ENCODE results near the gene CEP68.

CEP68 gene

DNA sequence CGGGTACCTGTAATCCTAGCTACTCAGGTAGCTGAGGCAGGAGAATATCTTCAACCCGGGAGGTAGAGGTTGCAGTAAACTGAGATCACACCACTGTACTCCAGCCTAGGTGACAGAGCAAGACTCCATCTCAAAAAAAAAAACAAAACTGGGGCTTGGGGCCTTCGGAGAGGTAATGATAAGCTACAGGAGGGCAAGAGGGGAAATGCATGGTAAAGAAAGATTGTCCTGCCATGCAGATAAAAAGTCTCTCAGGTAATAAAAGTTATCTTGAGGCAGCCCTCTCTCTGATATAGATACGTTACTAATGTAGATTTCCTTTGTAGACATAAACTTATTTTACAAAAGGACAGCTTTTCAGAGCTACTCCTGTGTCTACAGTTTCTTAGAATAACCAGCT is 77.4 kb downstream of the CEP68 start:
- DNase-seq = no peak

GRCh38 chr2:65134158-65134557 is 77.9 kb downstream of the CEP68 start:
- no peak for DNase-seq

DNA sequence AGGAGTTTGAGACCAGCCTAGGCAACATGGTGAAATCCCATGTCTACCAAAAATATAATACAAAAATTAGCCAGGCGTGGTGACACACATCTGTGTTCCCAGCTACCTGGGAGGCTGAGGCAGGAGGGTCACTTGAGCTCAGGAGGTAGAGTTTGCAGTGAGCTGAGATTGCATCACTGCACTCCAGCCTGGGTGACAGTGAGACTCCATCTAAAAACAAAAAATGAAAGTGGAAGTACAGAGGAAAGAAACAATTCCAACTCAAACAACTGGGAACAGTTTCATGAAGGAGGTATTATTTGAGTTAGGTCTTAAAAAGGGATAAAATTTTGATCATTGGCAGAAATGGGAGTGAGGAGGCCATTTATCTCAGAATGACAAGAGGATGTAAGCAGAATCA is 80.0 kb downstream of the CEP68 start:
- DNase-seq = no peak

All from activated CD4-positive, alpha-beta T cell treated with anti-CD3 and anti-CD28 coated beads, Interleukin-2, amount 50 U/mL, for 4 hours (primary cell).